Measurements from ENCODE around the gene HOXB4.

DNA sequence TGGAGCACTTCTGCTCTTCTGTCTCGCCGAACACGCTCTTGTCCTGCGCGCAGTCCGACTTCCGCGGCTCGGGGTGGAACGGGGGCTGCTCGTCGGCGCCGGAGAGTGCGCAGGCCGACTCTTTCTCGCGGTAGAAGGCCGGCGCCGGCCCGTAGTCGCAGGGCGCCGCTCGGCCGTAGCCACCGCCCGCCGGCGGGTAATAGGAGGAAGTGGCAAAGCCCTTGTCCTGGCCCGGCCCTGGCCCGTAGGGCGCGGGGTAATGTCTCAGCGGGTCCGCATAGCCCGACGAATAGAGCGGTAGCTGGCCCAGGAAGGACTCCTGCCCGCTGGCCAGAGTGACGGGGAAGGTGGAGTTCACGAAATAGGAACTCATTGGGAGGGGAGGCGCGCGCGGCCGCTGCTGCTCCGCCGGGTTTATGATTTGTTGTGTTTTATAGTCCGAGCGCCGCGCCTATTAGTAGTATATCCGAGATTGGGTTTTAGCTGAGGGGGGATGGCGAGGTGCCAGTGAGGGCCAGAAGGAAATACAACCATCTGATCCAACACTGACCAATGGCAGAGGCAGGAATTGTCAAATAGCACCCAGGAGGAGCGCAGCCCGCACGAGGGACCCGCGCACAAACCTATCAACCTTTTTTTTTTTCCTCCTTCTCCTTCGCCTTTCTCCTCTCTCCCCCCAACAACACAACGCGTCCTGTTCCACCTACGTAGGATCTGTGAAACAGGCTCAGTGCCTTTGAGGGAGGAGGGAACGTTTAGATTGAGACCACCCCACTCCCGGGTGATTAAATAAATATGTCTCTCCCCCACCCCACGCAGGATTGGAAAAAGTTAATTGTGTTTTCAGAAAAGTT is 19.9 kb upstream of the HOXB4 start:
- TF ChIP-seq, protein P1, sequence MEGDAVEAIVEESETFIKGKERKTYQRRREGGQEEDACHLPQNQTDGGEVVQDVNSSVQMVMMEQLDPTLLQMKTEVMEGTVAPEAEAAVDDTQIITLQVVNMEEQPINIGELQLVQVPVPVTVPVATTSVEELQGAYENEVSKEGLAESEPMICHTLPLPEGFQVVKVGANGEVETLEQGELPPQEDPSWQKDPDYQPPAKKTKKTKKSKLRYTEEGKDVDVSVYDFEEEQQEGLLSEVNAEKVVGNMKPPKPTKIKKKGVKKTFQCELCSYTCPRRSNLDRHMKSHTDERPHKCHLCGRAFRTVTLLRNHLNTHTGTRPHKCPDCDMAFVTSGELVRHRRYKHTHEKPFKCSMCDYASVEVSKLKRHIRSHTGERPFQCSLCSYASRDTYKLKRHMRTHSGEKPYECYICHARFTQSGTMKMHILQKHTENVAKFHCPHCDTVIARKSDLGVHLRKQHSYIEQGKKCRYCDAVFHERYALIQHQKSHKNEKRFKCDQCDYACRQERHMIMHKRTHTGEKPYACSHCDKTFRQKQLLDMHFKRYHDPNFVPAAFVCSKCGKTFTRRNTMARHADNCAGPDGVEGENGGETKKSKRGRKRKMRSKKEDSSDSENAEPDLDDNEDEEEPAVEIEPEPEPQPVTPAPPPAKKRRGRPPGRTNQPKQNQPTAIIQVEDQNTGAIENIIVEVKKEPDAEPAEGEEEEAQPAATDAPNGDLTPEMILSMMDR (IDR thresholded peaks at IDR 0.05; ENCODE audit: low read depth, low read length, poor library complexity, severe bottlenecking) = no peak
- TF ChIP-seq EZH2phosphoT487 (IDR thresholded peaks at IDR 0.05; ENCODE audit: borderline replicate concordance, low read length) = peak; percentile 98
